Hepatocyte (in vitro differentiated cells): ENCODE data around the gene PSG4.
"Not testable (repeated sequence)": the region's sequence is repeated elsewhere in the genome, so short reads cannot be mapped to it uniquely, and the experiment has no call there.

Source experiments
- EZH2 ChIP-seq: fragments of 200-600 bp; sonication (generic); IDR thresholded peaks from 2 replicates; pipeline ENCODE4 v1.6.1; 2016; ENCODE audit warnings: antibody characterized with exemption, mild to moderate bottlenecking, borderline replicate concordance
- EZH2phosphoT487 ChIP-seq: fragments of 200-600 bp; sonication (generic); IDR thresholded peaks from one replicate; pipeline ENCODE4 v1.6.1; 2018; ENCODE audit warnings: antibody characterized with exemption, mild to moderate bottlenecking, low read depth, moderate library complexity; ENCODE audit not compliant: unreplicated experiment, severe bottlenecking
- TF ChIP-seq, protein P1 (sequence below): fragments of 200-600 bp; sonication (generic); IDR thresholded peaks from 2 replicates; pipeline ENCODE4 v1.5.1; 2016; ENCODE audit warnings: antibody characterized with exemption, mild to moderate bottlenecking; ENCODE audit not compliant: poor library complexity

DNA sequence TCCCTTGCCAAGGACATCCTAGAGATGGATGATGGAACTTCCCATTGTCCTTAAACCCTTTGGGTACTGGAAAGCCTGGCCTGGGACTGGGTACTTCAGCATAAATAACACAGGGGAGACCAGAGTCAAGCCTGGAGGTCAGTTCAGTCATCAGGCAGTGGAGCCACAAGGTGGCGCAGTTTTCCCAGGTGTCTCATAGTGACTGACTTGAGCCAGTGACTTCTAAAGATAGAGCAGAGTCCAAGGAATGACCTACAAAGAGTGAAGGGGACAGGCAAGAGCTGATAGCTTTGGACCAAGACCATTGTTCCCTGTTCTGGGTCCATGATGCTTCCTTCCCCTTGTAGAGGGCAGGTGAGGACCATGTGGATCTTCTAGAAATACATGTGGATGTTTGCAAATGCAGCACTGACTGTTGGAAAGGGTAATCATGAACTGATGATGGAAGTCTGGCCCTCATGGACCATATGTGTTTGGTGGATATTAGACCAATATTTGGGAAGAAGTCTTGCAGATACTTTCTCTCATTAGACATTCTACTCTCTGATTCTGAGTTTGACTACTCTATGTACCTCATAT is 25.8 kb downstream of the PSG4 start:
- TF ChIP-seq, protein P1, sequence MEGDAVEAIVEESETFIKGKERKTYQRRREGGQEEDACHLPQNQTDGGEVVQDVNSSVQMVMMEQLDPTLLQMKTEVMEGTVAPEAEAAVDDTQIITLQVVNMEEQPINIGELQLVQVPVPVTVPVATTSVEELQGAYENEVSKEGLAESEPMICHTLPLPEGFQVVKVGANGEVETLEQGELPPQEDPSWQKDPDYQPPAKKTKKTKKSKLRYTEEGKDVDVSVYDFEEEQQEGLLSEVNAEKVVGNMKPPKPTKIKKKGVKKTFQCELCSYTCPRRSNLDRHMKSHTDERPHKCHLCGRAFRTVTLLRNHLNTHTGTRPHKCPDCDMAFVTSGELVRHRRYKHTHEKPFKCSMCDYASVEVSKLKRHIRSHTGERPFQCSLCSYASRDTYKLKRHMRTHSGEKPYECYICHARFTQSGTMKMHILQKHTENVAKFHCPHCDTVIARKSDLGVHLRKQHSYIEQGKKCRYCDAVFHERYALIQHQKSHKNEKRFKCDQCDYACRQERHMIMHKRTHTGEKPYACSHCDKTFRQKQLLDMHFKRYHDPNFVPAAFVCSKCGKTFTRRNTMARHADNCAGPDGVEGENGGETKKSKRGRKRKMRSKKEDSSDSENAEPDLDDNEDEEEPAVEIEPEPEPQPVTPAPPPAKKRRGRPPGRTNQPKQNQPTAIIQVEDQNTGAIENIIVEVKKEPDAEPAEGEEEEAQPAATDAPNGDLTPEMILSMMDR, result not testable (repeated sequence)
- not testable (repeated sequence) for TF ChIP-seq EZH2, EZH2phosphoT487
